OCI-LY3 (cell line): Measurements from ENCODE around the gene ZMYND11.

Experiments used
- CTCF ChIP-seq: fragments of 200-600, 300-600 bp; sonication (generic); IDR thresholded peaks from 2 replicates; pipeline ENCODE4 v1.5.1; 2014; ENCODE audit warnings: antibody characterized with exemption, low read length, low read depth
- EZH2phosphoT487 ChIP-seq: fragments of 200-600 bp; shearing (Covaris generic); IDR thresholded peaks from 2 replicates; pipeline ENCODE4 v1.6.1; 2018; ENCODE audit warnings: antibody characterized with exemption, mixed run types, low read depth

DNA sequence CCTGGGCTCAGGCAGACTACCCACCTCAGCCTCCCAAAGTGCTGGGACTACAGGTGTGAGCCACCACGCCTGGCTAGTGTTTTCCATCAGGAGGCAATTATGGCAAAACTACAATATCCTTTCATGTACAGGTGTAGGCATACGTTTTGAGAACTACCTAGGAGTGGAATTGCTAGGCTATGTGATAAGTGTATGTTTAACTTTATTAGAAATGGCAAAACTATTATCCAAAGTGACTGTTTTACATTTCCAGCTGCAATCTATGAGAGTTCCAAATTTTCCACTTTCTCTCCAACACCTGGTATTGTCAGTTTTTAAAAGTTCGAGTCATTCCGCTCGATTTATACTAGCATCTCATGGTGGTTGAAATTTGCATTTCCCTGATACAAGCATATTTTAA, 59.0 kb downstream of the ZMYND11 start:
- TF ChIP-seq CTCF (no peak), EZH2phosphoT487 (no peak)
